Vagina (tissue), 2 donors: Measurements from ENCODE around the gene SIRT3.

Source experiments
- POLR2AphosphoS5 ChIP-seq, 2 donors: sonication (generic); formaldehyde crosslinking; IDR thresholded peaks; one replicate each; pipeline ENCODE4 v1.9.0; 2017; ENCODE audit warnings: antibody characterized with exemption in 2 of 2, mild to moderate bottlenecking in 2 of 2, low read depth in 1 of 2; ENCODE audit not compliant: insufficient read depth in 1 of 2
- TF ChIP-seq, protein P1 (sequence below), 3 experiments: fragments of 450-650 bp in 2 of 3; fragments of 200-600 bp in 1 of 3; sonication (generic) in 1 of 3; IDR thresholded peaks; one replicate each; pipeline ENCODE4 v1.5.1; 2017 to 2019; ENCODE audit warnings: antibody characterized with exemption in 3 of 3, mild to moderate bottlenecking in 2 of 3, moderate library complexity in 2 of 3

DNA sequence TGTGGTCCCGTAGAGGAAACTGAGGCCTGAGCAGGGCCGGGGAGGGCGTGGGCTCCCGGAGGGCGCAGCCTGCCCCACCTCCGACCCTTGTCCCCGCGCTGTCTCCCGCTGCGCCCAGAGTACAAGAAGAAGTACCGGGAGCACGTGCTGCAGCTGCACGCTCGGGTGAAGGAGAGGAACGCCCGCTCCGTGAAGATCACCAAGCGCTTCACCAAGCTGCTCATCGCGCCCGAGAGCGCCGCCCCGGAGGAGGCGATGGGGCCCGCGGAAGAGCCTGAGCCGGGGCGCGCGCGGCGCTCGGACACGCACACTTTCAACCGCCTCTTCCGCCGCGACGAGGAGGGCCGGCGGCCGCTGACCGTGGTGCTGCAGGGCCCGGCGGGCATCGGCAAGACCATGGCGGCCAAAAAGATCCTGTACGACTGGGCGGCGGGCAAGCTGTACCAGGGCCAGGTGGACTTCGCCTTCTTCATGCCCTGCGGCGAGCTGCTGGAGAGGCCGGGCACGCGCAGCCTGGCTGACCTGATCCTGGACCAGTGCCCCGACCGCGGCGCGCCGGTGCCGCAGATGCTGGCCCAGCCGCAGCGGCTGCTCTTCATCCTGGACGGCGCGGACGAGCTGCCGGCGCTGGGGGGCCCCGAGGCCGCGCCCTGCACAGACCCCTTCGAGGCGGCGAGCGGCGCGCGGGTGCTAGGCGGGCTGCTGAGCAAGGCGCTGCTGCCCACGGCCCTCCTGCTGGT, 44.0 kb upstream of the SIRT3 start:
- TF ChIP-seq, protein P1, sequence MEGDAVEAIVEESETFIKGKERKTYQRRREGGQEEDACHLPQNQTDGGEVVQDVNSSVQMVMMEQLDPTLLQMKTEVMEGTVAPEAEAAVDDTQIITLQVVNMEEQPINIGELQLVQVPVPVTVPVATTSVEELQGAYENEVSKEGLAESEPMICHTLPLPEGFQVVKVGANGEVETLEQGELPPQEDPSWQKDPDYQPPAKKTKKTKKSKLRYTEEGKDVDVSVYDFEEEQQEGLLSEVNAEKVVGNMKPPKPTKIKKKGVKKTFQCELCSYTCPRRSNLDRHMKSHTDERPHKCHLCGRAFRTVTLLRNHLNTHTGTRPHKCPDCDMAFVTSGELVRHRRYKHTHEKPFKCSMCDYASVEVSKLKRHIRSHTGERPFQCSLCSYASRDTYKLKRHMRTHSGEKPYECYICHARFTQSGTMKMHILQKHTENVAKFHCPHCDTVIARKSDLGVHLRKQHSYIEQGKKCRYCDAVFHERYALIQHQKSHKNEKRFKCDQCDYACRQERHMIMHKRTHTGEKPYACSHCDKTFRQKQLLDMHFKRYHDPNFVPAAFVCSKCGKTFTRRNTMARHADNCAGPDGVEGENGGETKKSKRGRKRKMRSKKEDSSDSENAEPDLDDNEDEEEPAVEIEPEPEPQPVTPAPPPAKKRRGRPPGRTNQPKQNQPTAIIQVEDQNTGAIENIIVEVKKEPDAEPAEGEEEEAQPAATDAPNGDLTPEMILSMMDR (IDR thresholded peaks at IDR 0.05): no peak
- no peak for TF ChIP-seq POLR2AphosphoS5 (IDR thresholded peaks at IDR 0.05; ENCODE audit: insufficient read depth in 1 of 2, low read depth in 1 of 2)
